ENCODE measurements around the gene EHBP1.

GRCh38 chr2:62928015-62928414 is 222.5 kb downstream of the EHBP1 start:
- TF ChIP-seq, protein P1, sequence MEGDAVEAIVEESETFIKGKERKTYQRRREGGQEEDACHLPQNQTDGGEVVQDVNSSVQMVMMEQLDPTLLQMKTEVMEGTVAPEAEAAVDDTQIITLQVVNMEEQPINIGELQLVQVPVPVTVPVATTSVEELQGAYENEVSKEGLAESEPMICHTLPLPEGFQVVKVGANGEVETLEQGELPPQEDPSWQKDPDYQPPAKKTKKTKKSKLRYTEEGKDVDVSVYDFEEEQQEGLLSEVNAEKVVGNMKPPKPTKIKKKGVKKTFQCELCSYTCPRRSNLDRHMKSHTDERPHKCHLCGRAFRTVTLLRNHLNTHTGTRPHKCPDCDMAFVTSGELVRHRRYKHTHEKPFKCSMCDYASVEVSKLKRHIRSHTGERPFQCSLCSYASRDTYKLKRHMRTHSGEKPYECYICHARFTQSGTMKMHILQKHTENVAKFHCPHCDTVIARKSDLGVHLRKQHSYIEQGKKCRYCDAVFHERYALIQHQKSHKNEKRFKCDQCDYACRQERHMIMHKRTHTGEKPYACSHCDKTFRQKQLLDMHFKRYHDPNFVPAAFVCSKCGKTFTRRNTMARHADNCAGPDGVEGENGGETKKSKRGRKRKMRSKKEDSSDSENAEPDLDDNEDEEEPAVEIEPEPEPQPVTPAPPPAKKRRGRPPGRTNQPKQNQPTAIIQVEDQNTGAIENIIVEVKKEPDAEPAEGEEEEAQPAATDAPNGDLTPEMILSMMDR (IDR thresholded peaks at IDR 0.05 in 4 of 5, conservative IDR thresholded peaks at IDR 0.05 in 1 of 5): no peak
- TF ChIP-seq POLR2A (IDR thresholded peaks at IDR 0.05): no peak

Measured in gastrocnemius medialis (tissue), 4 donors.